SK-N-SH (cell line): ENCODE measurements around the gene TFEB. TPM values are rescaled to one million over a fixed set of nuclear protein-coding genes. Genes with fewer than 3 reads are reported as not detected.

Experiments used
- CTCF ChIA-PET: fragments of 300-600, 350-600 bp; formaldehyde crosslinking; extraction: SDS; loops from one replicate; lab custom pipeline; 2021; lab: Yijun Ruan, JAX
- POLR2A ChIA-PET: fragments of 350-600 bp; sonication (Branson Sonifier 250); formaldehyde crosslinking; extraction: SDS; loops from one replicate; lab custom pipeline; 2020; ENCODE audit warnings: antibody characterized with exemption, inconsistent platforms; lab: Yijun Ruan, JAX
- DNase-seq: peaks from one replicate; pipeline ENCODE4 v3.0.0; 2012
- H2AFZ ChIP-seq: fragments of 200-600 bp; sonication (generic); 2 replicates; pipeline ENCODE4 v1.8.1; 2016; ENCODE audit warnings: antibody characterized with exemption, mild to moderate bottlenecking, low read depth
- H3F3A ChIP-seq: fragments of 200-600 bp; sonication (generic); replicated peaks from 2 replicates; pipeline ENCODE3; 2016; ENCODE audit warnings: antibody characterized with exemption, mild to moderate bottlenecking; ENCODE audit not compliant: insufficient read depth
- H3K27ac ChIP-seq, 2 experiments: fragments of 200-500 bp in 1 of 2; fragments of 200-600 bp in 1 of 2; sonication (Bioruptor generic) in 1 of 2; sonication (generic), shearing (Covaris generic) in 1 of 2; 2 replicates each; pipeline versions ENCODE4 v1.5.1 to v1.6.1; 2014 to 2016; ENCODE audit warnings: low read depth in 2 of 2, inconsistent platforms in 1 of 2, low read length in 1 of 2, mild to moderate bottlenecking in 1 of 2, mixed read lengths in 1 of 2
- H3K27me3 ChIP-seq: fragments of 200-600 bp; sonication (generic), shearing (Covaris generic); 2 replicates; pipeline ENCODE4 v1.6.1; 2016; ENCODE audit warnings: mixed run types; ENCODE audit not compliant: insufficient read depth
- H3K36me3 ChIP-seq, 2 experiments: fragments of 200-500 bp in 1 of 2; fragments of 200-600 bp in 1 of 2; sonication (Bioruptor generic) in 1 of 2; sonication (generic) in 1 of 2; replicated peaks in 1 of 2; 2 replicates each; pipeline versions ENCODE3 to v1.5.1; 2014 to 2016; ENCODE audit warnings: low read length in 1 of 2, mild to moderate bottlenecking in 1 of 2; ENCODE audit not compliant: insufficient read depth in 2 of 2, control insufficient read depth in 1 of 2
- H3K4me1 ChIP-seq, 2 experiments: fragments of 200-500 bp in 1 of 2; fragments of 200-600 bp in 1 of 2; sonication (Bioruptor generic) in 1 of 2; sonication (generic), shearing (Covaris generic) in 1 of 2; 2 replicates each; pipeline versions ENCODE4 v1.5.1 to v1.6.1; 2014 to 2016; ENCODE audit warnings: low read depth in 1 of 2, low read length in 1 of 2, mixed run types in 1 of 2; ENCODE audit not compliant: insufficient read depth in 2 of 2, control insufficient read depth in 1 of 2
- H3K4me2 ChIP-seq: fragments of 200-600 bp; sonication (generic), shearing (Covaris generic); 2 replicates; pipeline ENCODE4 v1.6.1; 2017; ENCODE audit warnings: mixed run types
- H3K4me3 ChIP-seq, 2 experiments: fragments of 200-500 bp in 1 of 2; fragments of 200-600 bp in 1 of 2; sonication (Bioruptor generic) in 1 of 2; sonication (generic), shearing (Covaris generic) in 1 of 2; 2 replicates each; pipeline versions ENCODE4 v1.5.1 to v1.8.1; 2014 to 2016; ENCODE audit warnings: low read depth in 2 of 2, inconsistent platforms in 1 of 2, low read length in 1 of 2, mild to moderate bottlenecking in 1 of 2, mixed read lengths in 1 of 2, moderate library complexity in 1 of 2
- H3K79me2 ChIP-seq: fragments of 200-600 bp; sonication (generic); 2 replicates; pipeline ENCODE4 v1.8.1; 2017; ENCODE audit warnings: mild to moderate bottlenecking; ENCODE audit not compliant: insufficient read depth
- H3K9ac ChIP-seq: fragments of 200-600 bp; sonication (generic); 2 replicates; pipeline ENCODE4 v1.6.1; 2017; ENCODE audit warnings: mixed run types
- H3K9me2 ChIP-seq: fragments of 200-600 bp; sonication (generic); 2 replicates; pipeline ENCODE4 v1.6.1; 2017; ENCODE audit warnings: mixed run types
- H3K9me3 ChIP-seq: fragments of 200-600 bp; sonication (generic); 2 replicates; pipeline ENCODE4 v1.6.1; 2017; ENCODE audit warnings: mixed run types, mild to moderate bottlenecking, moderate library complexity
- H4K20me1 ChIP-seq: fragments of 200-600 bp; sonication (generic); 2 replicates; pipeline ENCODE4 v1.6.1; 2017; ENCODE audit warnings: mild to moderate bottlenecking, mixed run types; ENCODE audit not compliant: insufficient read depth
- CHD2 ChIP-seq: fragments of 150-350 bp; IDR thresholded peaks from 2 replicates; pipeline ENCODE4 v1.6.1; 2018; ENCODE audit warnings: low read length; ENCODE audit not compliant: partially characterized antibody
- EP300 ChIP-seq, 2 experiments: IDR thresholded peaks; 2 replicates each; pipeline versions ENCODE4 v1.4.0 to v1.6.1; 2012; ENCODE audit warnings: borderline replicate concordance in 1 of 2, low read depth in 1 of 2, low read length in 1 of 2
- EZH2phosphoT487 ChIP-seq: fragments of 200-600 bp; sonication (generic); IDR thresholded peaks from 2 replicates; pipeline ENCODE4 v1.6.1; 2017; ENCODE audit warnings: low read depth, mixed run types, mild to moderate bottlenecking, antibody characterized with exemption, moderate library complexity, borderline replicate concordance
- FOSL2 ChIP-seq: IDR thresholded peaks from 2 replicates; pipeline ENCODE4 v1.4.0; 2012; ENCODE audit warnings: low read depth, mild to moderate bottlenecking, moderate library complexity, borderline replicate concordance
- FOXJ3 ChIP-seq: sonication (generic); formaldehyde crosslinking; IDR thresholded peaks from 2 replicates; pipeline ENCODE4 v1.5.1; 2020; ENCODE audit warnings: mild to moderate bottlenecking, missing genetic modification reagents
- GABPA ChIP-seq: IDR thresholded peaks from 2 replicates; pipeline ENCODE4 v1.4.0; 2012; ENCODE audit warnings: low read depth, mild to moderate bottlenecking
- GATA2 ChIP-seq: sonication (generic); formaldehyde crosslinking; IDR thresholded peaks from 2 replicates; pipeline ENCODE4 v1.5.0; 2020; ENCODE audit warnings: mild to moderate bottlenecking, missing genetic modification reagents
- JUND ChIP-seq: IDR thresholded peaks from 2 replicates; pipeline ENCODE4 v1.4.0; 2012
- MAX ChIP-seq: IDR thresholded peaks from 2 replicates; pipeline ENCODE4 v1.4.0; 2012; ENCODE audit warnings: low read depth
- MXI1 ChIP-seq: IDR thresholded peaks from 2 replicates; pipeline ENCODE4 v1.6.1; 2012; ENCODE audit warnings: mild to moderate bottlenecking, low read depth, low read length, improper control_type of control experiment
- NFIC ChIP-seq: IDR thresholded peaks from 2 replicates; pipeline ENCODE4 v1.4.0; 2012; ENCODE audit warnings: borderline replicate concordance
- RAD21 ChIP-seq: IDR thresholded peaks from 2 replicates; pipeline ENCODE4 v1.6.1; 2012; ENCODE audit warnings: mild to moderate bottlenecking, low read length
- RCOR1 ChIP-seq: fragments of 150-350 bp; IDR thresholded peaks from 2 replicates; pipeline ENCODE4 v1.6.1; 2017; ENCODE audit warnings: antibody characterized with exemption, low read length
- RFX5 ChIP-seq: IDR thresholded peaks from 2 replicates; pipeline ENCODE4 v1.6.1; 2012; ENCODE audit warnings: mild to moderate bottlenecking, improper control_type of control experiment, low read length
- RXRA ChIP-seq: IDR thresholded peaks from 2 replicates; pipeline ENCODE4 v1.4.0; 2012; ENCODE audit warnings: low read depth, mild to moderate bottlenecking, borderline replicate concordance
- TAF1 ChIP-seq: IDR thresholded peaks from 2 replicates; pipeline ENCODE4 v1.6.1; 2012; ENCODE audit warnings: low read depth, mild to moderate bottlenecking, low read length, moderate library complexity, borderline replicate concordance
- TCF12 ChIP-seq: IDR thresholded peaks from 2 replicates; pipeline ENCODE4 v1.4.0; 2012
- TEAD4 ChIP-seq: IDR thresholded peaks from 2 replicates; pipeline ENCODE4 v1.4.0; 2012; ENCODE audit warnings: mild to moderate bottlenecking, borderline replicate concordance; ENCODE audit not compliant: insufficient read depth
- YY1 ChIP-seq: IDR thresholded peaks from 2 replicates; pipeline ENCODE4 v1.4.0; 2012; ENCODE audit warnings: low read depth, mild to moderate bottlenecking
- ZBTB33 ChIP-seq: IDR thresholded peaks from 2 replicates; pipeline ENCODE4 v1.4.0; 2012; ENCODE audit warnings: low read depth, borderline replicate concordance
- WGBS: methylation state at CpG from one replicate; pipeline ENCODE4 v1.1.6; 2017; ENCODE audit warnings: low lambda C conversion rate; 5-methylcytosine and 5-hydroxymethylcytosine counted together
- polyA plus RNA-seq, 3 experiments: library from polyadenylated mRNA; depleted of rRNA; stranded (reverse); fragments of >200 nt; gene quantifications; 2 replicates each; pipeline ENCODE4 v1.2.3, GENCODE V29; 2012
- TF ChIP-seq, protein P1 (sequence below): IDR thresholded peaks from 2 replicates; pipeline ENCODE4; 2012

The TFEB gene
- polyA plus RNA-seq, 1 of the 3 experiments (the other 2 are of a cell fraction): 6.2 TPM

DNA sequence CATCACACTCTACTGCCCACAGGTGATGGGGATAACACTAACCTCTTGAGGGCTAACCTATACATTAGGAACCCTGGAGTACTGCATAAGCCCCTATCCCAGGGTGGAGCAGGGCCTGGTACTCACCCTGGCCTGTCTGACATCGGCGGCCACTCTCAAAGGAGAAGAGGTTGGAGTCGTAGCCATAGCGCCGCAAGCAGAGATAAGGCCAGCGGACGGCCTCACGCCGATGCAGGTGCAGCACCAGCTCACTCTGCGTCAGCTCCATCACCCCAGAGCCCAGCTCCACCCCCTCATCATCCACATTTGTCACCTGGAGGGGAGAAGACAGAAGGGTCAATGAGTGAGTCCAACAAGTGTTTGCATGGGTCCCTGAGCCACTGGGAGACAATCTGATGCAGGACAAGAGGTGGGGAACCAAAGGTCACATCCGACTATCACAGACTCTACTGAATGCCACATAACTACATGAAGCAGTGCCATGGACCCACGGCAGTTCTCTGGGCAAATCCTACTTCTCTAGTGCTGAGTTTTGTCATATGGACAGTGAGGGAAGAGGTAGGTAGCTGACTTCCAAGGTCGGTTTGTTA, 40.0 kb upstream of the TFEB start (continued):
- TF ChIP-seq MXI1: no peak

DNA sequence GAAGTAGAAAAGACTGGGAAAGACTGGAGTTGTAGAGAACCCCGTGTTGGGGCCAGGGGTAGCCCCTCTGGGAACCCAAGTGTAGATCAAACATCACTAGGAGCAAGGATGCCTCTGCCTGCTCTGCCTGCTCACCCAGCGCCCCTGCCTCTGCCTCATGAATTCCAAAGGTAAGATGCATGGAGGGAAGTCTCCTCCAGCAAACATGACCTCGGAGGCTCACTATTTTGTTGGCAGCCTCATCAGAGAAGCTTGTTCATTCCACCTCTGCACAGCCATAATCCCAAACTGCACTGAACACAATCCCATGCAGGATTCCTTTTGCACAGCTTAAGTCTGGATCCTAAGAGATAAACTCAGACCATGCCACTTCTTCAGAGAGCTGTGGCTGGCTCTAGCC, 39.4 kb upstream of the TFEB start:
- Histone ChIP-seq H3K9me3 (no peaks in the 10 kb centered on the region), H3K9me2 (no peaks in the 10 kb centered on the region), H3F3A (no peaks in the 10 kb centered on the region), H3K36me3 (peaks cover 18 to 42% of the 10 kb centered on the region in 2 experiments), H3K4me1 (peaks cover 5 to 9% of the 10 kb centered on the region in 2 experiments; a peak in 2 of 4 replicates), H3K27ac (no peak overlapping the region), H3K9ac (no peak overlapping the region), H3K4me3 (no peak overlapping the region)
- WGBS: 100% methylated on average over 1 of the region's 3 CpGs
- DNase-seq: no peak
- CTCF ChIA-PET: interaction anchor here (0.8 to 2.9 kb wide), 6 partner anchors 11 to 407 kb away, joined by 3 to 28 read pairs (median 7); partner anchors contain the start of gene TOMM6
- TF ChIP-seq GABPA: no peak
- no peak for TF ChIP-seq TAF1
- no peak for TF ChIP-seq RCOR1
- TF ChIP-seq, protein P1, sequence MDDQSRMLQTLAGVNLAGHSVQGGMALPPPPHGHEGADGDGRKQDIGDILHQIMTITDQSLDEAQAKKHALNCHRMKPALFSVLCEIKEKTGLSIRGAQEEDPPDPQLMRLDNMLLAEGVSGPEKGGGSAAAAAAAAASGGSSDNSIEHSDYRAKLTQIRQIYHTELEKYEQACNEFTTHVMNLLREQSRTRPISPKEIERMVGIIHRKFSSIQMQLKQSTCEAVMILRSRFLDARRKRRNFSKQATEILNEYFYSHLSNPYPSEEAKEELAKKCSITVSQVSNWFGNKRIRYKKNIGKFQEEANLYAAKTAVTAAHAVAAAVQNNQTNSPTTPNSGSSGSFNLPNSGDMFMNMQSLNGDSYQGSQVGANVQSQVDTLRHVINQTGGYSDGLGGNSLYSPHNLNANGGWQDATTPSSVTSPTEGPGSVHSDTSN: no peak
- no peak for TF ChIP-seq GATA2 (CRISPR knock-in tag)
- TF ChIP-seq CHD2: no peak
- no peak for TF ChIP-seq RAD21
- no peak for TF ChIP-seq MAX
- no peak for TF ChIP-seq YY1
- TF ChIP-seq, all 33 proteins: peak for 0
- POLR2A ChIA-PET: no interaction called here
- no peak overlapping the region for H2AFZ ChIP-seq
- no peaks in the 10 kb centered on the region for H3K27me3 ChIP-seq
- no peak overlapping the region for H3K4me2 ChIP-seq
- H4K20me1 ChIP-seq: no peaks in the 10 kb centered on the region
- H3K79me2 ChIP-seq: peaks cover 13% of the 10 kb centered on the region

- CTCF ChIA-PET: interaction anchor here (1.0 to 1.6 kb wide), 3 partner anchors 16 to 88 kb away, joined by 3 to 5 read pairs (median 4); partner anchors contain the start of gene TOMM6
- Histone ChIP-seq H3K79me2 (no peaks in the 10 kb centered on the region), H3K9ac (no peak overlapping the region), H3K36me3 (peaks cover 14 to 37% of the 10 kb centered on the region in 2 experiments), H3K4me1 (peaks cover 3 to 26% of the 10 kb centered on the region in 2 experiments; a peak in 2 of 4 replicates), H3K9me3 (no peaks in the 10 kb centered on the region), H3K9me2 (no peaks in the 10 kb centered on the region), H4K20me1 (no peaks in the 10 kb centered on the region), H3K4me3 (no peak overlapping the region), H3K4me2 (no peak overlapping the region), H3F3A (no peaks in the 10 kb centered on the region), H3K27ac (no peak overlapping the region), H3K27me3 (no peaks in the 10 kb centered on the region), H2AFZ (no peak overlapping the region)
- no peak for DNase-seq
- WGBS: 96% methylated on average over 21 of the region's 29 CpGs
- POLR2A ChIA-PET: no interaction called here
- TF ChIP-seq NFIC (no peak), FOXJ3 (CRISPR knock-in tag) (no peak), EP300 (IDR thresholded peaks at IDR 0.05; ENCODE audit: borderline replicate concordance in 1 of 2, low read depth in 1 of 2, low read length in 1 of 2) (no peak), TCF12 (no peak), FOSL2 (no peak), RXRA (no peak), MXI1 (no peak), JUND (no peak), RFX5 (no peak), GABPA (no peak), RAD21 (no peak), YY1 (no peak), TEAD4 (no peak), ZBTB33 (no peak), EZH2phosphoT487 (no peak)
Measured at GRCh38 chr6:41771058-41771983, 35.9 kb upstream of the TFEB start.
